SK-N-SH treated with all-trans-retinoic acid at 6 μM for 48 hours (cell line): ENCODE measurements around the gene RHOJ.

Experiments used
- ATAC-seq: fragments of 200-7000 bp; cut with Tn5 transposase; 3 replicates; pipeline ENCODE4 v1.9.1; 2020; ENCODE audit warnings: mild to moderate bottlenecking, moderate library complexity
- ARNTL ChIP-seq: fragments of 450-650 bp; formaldehyde crosslinking; IDR thresholded peaks from 2 replicates; pipeline ENCODE4 v1.5.0; 2020; ENCODE audit warnings: low read depth, mild to moderate bottlenecking, moderate library complexity, borderline replicate concordance
- BACH2 ChIP-seq: fragments of 250-450 bp; sonication (Bioruptor Pico); IDR thresholded peaks from 2 replicates; pipeline ENCODE4 v1.9.0; 2021; ENCODE audit warnings: mild to moderate bottlenecking, borderline replicate concordance
- CSDC2 ChIP-seq: fragments of 250-450 bp; sonication (Bioruptor Pico); IDR thresholded peaks from 2 replicates; pipeline ENCODE4 v1.5.0; 2020; ENCODE audit warnings: mild to moderate bottlenecking, moderate library complexity
- ESRRG ChIP-seq: fragments of 250-450 bp; sonication (Bioruptor Pico); IDR thresholded peaks from 2 replicates; pipeline ENCODE4 v1.6.1; 2021; ENCODE audit warnings: mild to moderate bottlenecking
- GLIS3 ChIP-seq: fragments of 250-450 bp; sonication (Bioruptor Pico); IDR thresholded peaks from 2 replicates; pipeline ENCODE4 v1.5.0; 2020; ENCODE audit warnings: mild to moderate bottlenecking, moderate library complexity
- OSR1 ChIP-seq: fragments of 250-450 bp; sonication (Bioruptor Pico); IDR thresholded peaks from 2 replicates; pipeline ENCODE4 v1.8.0; 2022; ENCODE audit warnings: moderate library complexity, mild to moderate bottlenecking, inconsistent platforms
- PPARA ChIP-seq: fragments of 250-450 bp; sonication (Bioruptor Pico); IDR thresholded peaks from 2 replicates; pipeline ENCODE4 v1.5.0; 2020; ENCODE audit warnings: mild to moderate bottlenecking, borderline replicate concordance
- TCF4 ChIP-seq: fragments of 250-450 bp; sonication (Bioruptor Pico); IDR thresholded peaks from 2 replicates; pipeline ENCODE4 v1.8.0; 2021; ENCODE audit warnings: mild to moderate bottlenecking, moderate library complexity, borderline replicate concordance
- TOX ChIP-seq: fragments of 250-450 bp; sonication (Bioruptor Pico); IDR thresholded peaks from 2 replicates; pipeline ENCODE4 v1.8.0; 2021; ENCODE audit warnings: mild to moderate bottlenecking, moderate library complexity, borderline replicate concordance
- ZC3H10 ChIP-seq: fragments of 250-450 bp; sonication (Bioruptor Pico); IDR thresholded peaks from 2 replicates; pipeline ENCODE4 v1.5.1; 2021; ENCODE audit warnings: mild to moderate bottlenecking, moderate library complexity
- ZFP3 ChIP-seq: fragments of 250-450 bp; sonication (Bioruptor Pico); IDR thresholded peaks from 2 replicates; pipeline ENCODE4 v1.5.0; 2020; ENCODE audit warnings: mild to moderate bottlenecking, moderate library complexity
- ZFP30 ChIP-seq: fragments of 450-650 bp; formaldehyde crosslinking; IDR thresholded peaks from 2 replicates; pipeline ENCODE4 v1.5.0; 2022; ENCODE audit warnings: mild to moderate bottlenecking, moderate library complexity
- ZNF70 ChIP-seq: fragments of 450-650 bp; formaldehyde crosslinking; IDR thresholded peaks from 2 replicates; pipeline ENCODE4 v1.5.0; 2020; ENCODE audit warnings: mild to moderate bottlenecking, moderate library complexity
- ZNF8 ChIP-seq: fragments of 450-650 bp; formaldehyde crosslinking; IDR thresholded peaks from 2 replicates; pipeline ENCODE4 v1.5.0; 2020; ENCODE audit warnings: mild to moderate bottlenecking, moderate library complexity
- TF ChIP-seq, protein P1 (sequence below): fragments of 250-450 bp; sonication (Bioruptor Pico); IDR thresholded peaks from 2 replicates; pipeline ENCODE4 v1.5.1; 2021; ENCODE audit warnings: mild to moderate bottlenecking, moderate library complexity
- TF ChIP-seq, protein P2 (sequence below): fragments of 250-450 bp; sonication (Bioruptor Pico); IDR thresholded peaks from 2 replicates; pipeline ENCODE4 v1.8.0; 2020; ENCODE audit warnings: mild to moderate bottlenecking, moderate library complexity, borderline replicate concordance
- TF ChIP-seq, protein P3 (sequence below): fragments of 250-450 bp; sonication (Bioruptor Pico); IDR thresholded peaks from 2 replicates; pipeline ENCODE4 v1.5.1; 2020; ENCODE audit warnings: low read depth, mild to moderate bottlenecking, moderate library complexity
- TF ChIP-seq, protein P4 (sequence below): fragments of 250-450 bp; sonication (Bioruptor Pico); IDR thresholded peaks from 2 replicates; pipeline ENCODE4 v1.8.0; 2021; ENCODE audit warnings: low read depth, mild to moderate bottlenecking, moderate library complexity, borderline replicate concordance
- TF ChIP-seq, protein P5 (sequence below): fragments of 250-450 bp; sonication (Bioruptor Pico); IDR thresholded peaks from 2 replicates; pipeline ENCODE4 v1.5.0; 2020; ENCODE audit warnings: mild to moderate bottlenecking, moderate library complexity

Gene RHOJ

DNA sequence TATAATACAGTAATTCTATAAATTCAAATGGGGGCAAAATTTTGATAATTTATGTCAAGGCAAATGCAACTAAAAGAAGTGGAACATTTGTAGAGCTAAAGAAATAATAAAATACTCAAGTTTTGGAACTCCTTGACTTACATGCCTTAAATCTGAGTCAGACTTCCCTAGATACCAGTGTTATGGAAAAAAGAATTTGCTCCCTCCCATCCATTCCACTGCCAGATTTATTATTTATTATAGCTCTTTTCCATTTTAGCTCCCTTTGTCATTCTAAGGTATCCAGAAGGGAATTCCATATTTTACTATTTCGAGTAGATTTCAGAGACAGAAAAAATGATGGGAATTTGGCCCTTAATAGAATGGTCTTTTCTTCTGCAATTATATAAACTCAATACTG lies 44.0 kb downstream of the RHOJ start (continued):
- TF ChIP-seq, protein P1, sequence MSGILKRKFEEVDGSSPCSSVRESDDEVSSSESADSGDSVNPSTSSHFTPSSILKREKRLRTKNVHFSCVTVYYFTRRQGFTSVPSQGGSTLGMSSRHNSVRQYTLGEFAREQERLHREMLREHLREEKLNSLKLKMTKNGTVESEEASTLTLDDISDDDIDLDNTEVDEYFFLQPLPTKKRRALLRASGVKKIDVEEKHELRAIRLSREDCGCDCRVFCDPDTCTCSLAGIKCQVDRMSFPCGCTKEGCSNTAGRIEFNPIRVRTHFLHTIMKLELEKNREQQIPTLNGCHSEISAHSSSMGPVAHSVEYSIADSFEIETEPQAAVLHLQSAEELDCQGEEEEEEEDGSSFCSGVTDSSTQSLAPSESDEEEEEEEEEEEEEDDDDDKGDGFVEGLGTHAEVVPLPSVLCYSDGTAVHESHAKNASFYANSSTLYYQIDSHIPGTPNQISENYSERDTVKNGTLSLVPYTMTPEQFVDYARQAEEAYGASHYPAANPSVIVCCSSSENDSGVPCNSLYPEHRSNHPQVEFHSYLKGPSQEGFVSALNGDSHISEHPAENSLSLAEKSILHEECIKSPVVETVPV (CRISPR knock-in tag), result no peak
- TF ChIP-seq, protein P2, sequence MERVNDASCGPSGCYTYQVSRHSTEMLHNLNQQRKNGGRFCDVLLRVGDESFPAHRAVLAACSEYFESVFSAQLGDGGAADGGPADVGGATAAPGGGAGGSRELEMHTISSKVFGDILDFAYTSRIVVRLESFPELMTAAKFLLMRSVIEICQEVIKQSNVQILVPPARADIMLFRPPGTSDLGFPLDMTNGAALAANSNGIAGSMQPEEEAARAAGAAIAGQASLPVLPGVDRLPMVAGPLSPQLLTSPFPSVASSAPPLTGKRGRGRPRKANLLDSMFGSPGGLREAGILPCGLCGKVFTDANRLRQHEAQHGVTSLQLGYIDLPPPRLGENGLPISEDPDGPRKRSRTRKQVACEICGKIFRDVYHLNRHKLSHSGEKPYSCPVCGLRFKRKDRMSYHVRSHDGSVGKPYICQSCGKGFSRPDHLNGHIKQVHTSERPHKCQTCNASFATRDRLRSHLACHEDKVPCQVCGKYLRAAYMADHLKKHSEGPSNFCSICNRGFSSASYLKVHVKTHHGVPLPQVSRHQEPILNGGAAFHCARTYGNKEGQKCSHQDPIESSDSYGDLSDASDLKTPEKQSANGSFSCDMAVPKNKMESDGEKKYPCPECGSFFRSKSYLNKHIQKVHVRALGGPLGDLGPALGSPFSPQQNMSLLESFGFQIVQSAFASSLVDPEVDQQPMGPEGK, result no peak
- no peak for TF ChIP-seq ARNTL (CRISPR knock-in tag)
- no peak for TF ChIP-seq TOX (CRISPR knock-in tag)

DNA sequence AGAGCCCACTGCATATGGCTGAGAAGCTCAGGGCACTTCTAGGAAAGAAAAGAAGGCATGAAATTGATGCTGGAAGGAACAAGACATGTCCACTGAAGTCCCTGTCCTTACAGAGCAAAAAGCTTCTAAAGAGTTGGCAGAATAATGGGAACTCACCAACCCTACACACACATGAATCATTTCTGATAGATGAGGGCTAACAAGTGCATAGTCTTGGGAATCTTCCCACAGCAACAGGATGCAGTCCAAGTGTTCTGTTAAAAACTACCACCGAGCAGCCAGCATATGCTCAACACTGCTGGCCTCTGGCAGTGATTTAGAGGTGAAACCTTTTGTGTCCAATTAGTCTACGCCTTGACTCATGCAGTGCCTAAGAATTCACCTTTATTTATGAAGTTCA lies 44.8 kb downstream of the RHOJ start:
- TF ChIP-seq ZC3H10 (no peak), BACH2 (no peak), OSR1 (CRISPR knock-in tag) (no peak), CSDC2 (CRISPR knock-in tag) (no peak), GLIS3 (CRISPR knock-in tag) (no peak), ZFP3 (CRISPR knock-in tag) (no peak), ZNF8 (CRISPR knock-in tag) (no peak), TCF4 (CRISPR knock-in tag) (no peak)
- TF ChIP-seq, protein P3, sequence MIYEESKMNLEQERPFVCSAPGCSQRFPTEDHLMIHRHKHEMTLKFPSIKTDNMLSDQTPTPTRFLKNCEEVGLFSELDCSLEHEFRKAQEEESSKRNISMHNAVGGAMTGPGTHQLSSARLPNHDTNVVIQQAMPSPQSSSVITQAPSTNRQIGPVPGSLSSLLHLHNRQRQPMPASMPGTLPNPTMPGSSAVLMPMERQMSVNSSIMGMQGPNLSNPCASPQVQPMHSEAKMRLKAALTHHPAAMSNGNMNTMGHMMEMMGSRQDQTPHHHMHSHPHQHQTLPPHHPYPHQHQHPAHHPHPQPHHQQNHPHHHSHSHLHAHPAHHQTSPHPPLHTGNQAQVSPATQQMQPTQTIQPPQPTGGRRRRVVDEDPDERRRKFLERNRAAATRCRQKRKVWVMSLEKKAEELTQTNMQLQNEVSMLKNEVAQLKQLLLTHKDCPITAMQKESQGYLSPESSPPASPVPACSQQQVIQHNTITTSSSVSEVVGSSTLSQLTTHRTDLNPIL (CRISPR knock-in tag), result no peak
- TF ChIP-seq, protein P1 (CRISPR knock-in tag), result no peak
- TF ChIP-seq, protein P4, sequence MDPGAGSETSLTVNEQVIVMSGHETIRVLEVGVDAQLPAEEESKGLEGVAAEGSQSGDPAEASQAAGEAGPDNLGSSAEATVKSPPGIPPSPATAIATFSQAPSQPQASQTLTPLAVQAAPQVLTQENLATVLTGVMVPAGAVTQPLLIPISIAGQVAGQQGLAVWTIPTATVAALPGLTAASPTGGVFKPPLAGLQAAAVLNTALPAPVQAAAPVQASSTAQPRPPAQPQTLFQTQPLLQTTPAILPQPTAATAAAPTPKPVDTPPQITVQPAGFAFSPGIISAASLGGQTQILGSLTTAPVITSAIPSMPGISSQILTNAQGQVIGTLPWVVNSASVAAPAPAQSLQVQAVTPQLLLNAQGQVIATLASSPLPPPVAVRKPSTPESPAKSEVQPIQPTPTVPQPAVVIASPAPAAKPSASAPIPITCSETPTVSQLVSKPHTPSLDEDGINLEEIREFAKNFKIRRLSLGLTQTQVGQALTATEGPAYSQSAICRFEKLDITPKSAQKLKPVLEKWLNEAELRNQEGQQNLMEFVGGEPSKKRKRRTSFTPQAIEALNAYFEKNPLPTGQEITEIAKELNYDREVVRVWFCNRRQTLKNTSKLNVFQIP, result no peak
- TF ChIP-seq, protein P2, result no peak
- TF ChIP-seq, protein P5, sequence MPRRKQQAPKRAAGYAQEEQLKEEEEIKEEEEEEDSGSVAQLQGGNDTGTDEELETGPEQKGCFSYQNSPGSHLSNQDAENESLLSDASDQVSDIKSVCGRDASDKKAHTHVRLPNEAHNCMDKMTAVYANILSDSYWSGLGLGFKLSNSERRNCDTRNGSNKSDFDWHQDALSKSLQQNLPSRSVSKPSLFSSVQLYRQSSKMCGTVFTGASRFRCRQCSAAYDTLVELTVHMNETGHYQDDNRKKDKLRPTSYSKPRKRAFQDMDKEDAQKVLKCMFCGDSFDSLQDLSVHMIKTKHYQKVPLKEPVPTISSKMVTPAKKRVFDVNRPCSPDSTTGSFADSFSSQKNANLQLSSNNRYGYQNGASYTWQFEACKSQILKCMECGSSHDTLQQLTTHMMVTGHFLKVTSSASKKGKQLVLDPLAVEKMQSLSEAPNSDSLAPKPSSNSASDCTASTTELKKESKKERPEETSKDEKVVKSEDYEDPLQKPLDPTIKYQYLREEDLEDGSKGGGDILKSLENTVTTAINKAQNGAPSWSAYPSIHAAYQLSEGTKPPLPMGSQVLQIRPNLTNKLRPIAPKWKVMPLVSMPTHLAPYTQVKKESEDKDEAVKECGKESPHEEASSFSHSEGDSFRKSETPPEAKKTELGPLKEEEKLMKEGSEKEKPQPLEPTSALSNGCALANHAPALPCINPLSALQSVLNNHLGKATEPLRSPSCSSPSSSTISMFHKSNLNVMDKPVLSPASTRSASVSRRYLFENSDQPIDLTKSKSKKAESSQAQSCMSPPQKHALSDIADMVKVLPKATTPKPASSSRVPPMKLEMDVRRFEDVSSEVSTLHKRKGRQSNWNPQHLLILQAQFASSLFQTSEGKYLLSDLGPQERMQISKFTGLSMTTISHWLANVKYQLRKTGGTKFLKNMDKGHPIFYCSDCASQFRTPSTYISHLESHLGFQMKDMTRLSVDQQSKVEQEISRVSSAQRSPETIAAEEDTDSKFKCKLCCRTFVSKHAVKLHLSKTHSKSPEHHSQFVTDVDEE (CRISPR knock-in tag), result no peak
- ATAC-seq, result no peak

DNA sequence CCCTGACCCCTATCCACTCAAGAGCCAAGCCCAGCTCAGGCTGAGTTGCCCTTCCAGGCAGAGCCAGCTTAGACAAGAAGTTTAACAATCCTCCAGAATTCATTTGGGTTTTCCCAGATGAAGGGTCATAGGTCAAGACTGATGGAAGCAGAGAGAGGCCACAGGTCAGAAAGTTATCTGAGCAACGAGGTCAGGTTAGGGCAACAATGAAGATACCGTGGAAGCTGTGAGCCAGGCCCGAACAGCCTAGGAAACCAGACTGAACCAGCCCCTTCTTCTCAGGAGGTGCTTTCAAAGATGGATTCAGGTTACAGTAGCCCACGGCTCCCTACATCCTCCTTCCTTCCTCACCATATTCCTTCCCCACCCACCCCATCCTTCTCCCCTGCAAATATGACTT lies 53.1 kb downstream of the RHOJ start:
- no peak for TF ChIP-seq ZFP30 (CRISPR knock-in tag)
- TF ChIP-seq, protein P4, result no peak
- no peak for TF ChIP-seq ARNTL (CRISPR knock-in tag)
- no peak for TF ChIP-seq TOX (CRISPR knock-in tag)
- no peak for TF ChIP-seq TCF4 (CRISPR knock-in tag)
- no peak for TF ChIP-seq PPARA (CRISPR knock-in tag)
- no peak for TF ChIP-seq ESRRG (CRISPR knock-in tag)
- no peak for TF ChIP-seq ZNF70 (CRISPR knock-in tag)
- TF ChIP-seq ZNF8 (CRISPR knock-in tag), result no peak

More for the DNA sequence above, 53.1 kb downstream of the RHOJ start:
- no peak for ATAC-seq
